ENCODE results near the gene SPATA1. TPM values are rescaled to one million over a fixed set of nuclear protein-coding genes. Genes with fewer than 3 reads are reported as not detected.
A peak's percentile ranks its signal among the peaks of the same experiment; 100 is the strongest.

SPATA1 gene
- total and polyA plus RNA-seq, 9 of the 15 experiments (the other 6 are each of a cell fraction or from before 2014, with no cell fraction given) = 0.79 to 2.9 (median 1.5) TPM

DNA sequence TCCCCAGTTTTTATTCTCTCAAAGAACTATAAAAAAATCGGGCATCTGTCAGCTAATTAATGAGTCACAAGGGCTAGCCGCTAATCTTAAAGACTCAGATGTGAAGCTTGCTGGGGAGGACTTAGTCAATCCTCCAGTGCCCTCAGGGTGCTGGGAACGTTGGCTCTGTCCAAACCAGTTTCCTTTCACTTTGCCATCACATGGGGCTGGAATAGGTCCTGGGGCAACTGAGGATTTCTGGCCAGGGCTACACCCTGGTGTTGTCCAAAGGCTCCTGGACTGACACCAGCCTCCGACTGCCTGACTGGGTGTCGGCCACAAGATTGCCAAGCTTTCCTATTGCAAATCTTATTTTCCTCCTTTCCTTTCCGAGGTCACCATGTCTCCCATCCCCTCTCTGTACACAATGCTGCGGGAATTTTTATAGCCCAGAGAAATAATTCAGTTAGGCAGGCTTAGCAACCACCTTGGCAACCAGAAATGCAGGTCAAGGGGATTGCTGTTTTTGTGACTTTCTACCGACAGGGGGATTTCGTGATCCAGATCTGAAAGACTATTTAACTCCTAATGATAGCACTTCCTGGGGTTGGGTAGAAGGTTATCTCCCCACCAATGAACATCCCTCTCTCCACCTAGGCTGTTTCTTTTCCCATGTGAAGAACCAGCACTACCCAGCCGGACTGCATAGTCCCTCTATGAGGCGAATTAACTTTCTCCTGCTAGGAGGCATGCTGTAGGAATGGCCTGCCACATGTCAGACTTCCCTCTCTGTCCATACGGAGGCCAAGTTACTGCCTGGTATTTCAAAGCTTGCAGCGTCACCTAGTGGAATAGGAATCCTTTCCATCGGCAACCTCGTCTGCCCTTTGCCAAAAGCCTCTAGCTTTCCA lies 98.0 kb downstream of the SPATA1 start (continued):
- TF ChIP-seq CBX3 (IDR thresholded peaks at IDR 0.05; ENCODE audit: borderline replicate concordance in 1 of 2, low read length in 2 of 2) = peak in 1 of 2 experiments; percentile 53; a peak in 2 of 3 replicates
- peak; percentile 16; the same call in 1 of the 2 replicates for TF ChIP-seq TCF3 (CRISPR knock-in tag; IDR thresholded peaks at IDR 0.05)
- TF ChIP-seq SMARCB1 (IDR thresholded peaks at IDR 0.05; ENCODE audit: insufficient read length, low read depth) = no peak
- TF ChIP-seq CEBPG (CRISPR knock-in tag; IDR thresholded peaks at IDR 0.05) = no peak
- TF ChIP-seq CEBPG (tag; conservative IDR thresholded peaks at IDR 0.05 in 1 of 2, IDR thresholded peaks at IDR 0.05 in 1 of 2) = no peak
- TF ChIP-seq, protein P1, sequence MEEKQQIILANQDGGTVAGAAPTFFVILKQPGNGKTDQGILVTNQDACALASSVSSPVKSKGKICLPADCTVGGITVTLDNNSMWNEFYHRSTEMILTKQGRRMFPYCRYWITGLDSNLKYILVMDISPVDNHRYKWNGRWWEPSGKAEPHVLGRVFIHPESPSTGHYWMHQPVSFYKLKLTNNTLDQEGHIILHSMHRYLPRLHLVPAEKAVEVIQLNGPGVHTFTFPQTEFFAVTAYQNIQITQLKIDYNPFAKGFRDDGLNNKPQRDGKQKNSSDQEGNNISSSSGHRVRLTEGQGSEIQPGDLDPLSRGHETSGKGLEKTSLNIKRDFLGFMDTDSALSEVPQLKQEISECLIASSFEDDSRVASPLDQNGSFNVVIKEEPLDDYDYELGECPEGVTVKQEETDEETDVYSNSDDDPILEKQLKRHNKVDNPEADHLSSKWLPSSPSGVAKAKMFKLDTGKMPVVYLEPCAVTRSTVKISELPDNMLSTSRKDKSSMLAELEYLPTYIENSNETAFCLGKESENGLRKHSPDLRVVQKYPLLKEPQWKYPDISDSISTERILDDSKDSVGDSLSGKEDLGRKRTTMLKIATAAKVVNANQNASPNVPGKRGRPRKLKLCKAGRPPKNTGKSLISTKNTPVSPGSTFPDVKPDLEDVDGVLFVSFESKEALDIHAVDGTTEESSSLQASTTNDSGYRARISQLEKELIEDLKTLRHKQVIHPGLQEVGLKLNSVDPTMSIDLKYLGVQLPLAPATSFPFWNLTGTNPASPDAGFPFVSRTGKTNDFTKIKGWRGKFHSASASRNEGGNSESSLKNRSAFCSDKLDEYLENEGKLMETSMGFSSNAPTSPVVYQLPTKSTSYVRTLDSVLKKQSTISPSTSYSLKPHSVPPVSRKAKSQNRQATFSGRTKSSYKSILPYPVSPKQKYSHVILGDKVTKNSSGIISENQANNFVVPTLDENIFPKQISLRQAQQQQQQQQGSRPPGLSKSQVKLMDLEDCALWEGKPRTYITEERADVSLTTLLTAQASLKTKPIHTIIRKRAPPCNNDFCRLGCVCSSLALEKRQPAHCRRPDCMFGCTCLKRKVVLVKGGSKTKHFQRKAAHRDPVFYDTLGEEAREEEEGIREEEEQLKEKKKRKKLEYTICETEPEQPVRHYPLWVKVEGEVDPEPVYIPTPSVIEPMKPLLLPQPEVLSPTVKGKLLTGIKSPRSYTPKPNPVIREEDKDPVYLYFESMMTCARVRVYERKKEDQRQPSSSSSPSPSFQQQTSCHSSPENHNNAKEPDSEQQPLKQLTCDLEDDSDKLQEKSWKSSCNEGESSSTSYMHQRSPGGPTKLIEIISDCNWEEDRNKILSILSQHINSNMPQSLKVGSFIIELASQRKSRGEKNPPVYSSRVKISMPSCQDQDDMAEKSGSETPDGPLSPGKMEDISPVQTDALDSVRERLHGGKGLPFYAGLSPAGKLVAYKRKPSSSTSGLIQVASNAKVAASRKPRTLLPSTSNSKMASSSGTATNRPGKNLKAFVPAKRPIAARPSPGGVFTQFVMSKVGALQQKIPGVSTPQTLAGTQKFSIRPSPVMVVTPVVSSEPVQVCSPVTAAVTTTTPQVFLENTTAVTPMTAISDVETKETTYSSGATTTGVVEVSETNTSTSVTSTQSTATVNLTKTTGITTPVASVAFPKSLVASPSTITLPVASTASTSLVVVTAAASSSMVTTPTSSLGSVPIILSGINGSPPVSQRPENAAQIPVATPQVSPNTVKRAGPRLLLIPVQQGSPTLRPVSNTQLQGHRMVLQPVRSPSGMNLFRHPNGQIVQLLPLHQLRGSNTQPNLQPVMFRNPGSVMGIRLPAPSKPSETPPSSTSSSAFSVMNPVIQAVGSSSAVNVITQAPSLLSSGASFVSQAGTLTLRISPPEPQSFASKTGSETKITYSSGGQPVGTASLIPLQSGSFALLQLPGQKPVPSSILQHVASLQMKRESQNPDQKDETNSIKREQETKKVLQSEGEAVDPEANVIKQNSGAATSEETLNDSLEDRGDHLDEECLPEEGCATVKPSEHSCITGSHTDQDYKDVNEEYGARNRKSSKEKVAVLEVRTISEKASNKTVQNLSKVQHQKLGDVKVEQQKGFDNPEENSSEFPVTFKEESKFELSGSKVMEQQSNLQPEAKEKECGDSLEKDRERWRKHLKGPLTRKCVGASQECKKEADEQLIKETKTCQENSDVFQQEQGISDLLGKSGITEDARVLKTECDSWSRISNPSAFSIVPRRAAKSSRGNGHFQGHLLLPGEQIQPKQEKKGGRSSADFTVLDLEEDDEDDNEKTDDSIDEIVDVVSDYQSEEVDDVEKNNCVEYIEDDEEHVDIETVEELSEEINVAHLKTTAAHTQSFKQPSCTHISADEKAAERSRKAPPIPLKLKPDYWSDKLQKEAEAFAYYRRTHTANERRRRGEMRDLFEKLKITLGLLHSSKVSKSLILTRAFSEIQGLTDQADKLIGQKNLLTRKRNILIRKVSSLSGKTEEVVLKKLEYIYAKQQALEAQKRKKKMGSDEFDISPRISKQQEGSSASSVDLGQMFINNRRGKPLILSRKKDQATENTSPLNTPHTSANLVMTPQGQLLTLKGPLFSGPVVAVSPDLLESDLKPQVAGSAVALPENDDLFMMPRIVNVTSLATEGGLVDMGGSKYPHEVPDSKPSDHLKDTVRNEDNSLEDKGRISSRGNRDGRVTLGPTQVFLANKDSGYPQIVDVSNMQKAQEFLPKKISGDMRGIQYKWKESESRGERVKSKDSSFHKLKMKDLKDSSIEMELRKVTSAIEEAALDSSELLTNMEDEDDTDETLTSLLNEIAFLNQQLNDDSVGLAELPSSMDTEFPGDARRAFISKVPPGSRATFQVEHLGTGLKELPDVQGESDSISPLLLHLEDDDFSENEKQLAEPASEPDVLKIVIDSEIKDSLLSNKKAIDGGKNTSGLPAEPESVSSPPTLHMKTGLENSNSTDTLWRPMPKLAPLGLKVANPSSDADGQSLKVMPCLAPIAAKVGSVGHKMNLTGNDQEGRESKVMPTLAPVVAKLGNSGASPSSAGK (IDR thresholded peaks at IDR 0.05) = peak; percentile 87
- TF ChIP-seq, protein P2, sequence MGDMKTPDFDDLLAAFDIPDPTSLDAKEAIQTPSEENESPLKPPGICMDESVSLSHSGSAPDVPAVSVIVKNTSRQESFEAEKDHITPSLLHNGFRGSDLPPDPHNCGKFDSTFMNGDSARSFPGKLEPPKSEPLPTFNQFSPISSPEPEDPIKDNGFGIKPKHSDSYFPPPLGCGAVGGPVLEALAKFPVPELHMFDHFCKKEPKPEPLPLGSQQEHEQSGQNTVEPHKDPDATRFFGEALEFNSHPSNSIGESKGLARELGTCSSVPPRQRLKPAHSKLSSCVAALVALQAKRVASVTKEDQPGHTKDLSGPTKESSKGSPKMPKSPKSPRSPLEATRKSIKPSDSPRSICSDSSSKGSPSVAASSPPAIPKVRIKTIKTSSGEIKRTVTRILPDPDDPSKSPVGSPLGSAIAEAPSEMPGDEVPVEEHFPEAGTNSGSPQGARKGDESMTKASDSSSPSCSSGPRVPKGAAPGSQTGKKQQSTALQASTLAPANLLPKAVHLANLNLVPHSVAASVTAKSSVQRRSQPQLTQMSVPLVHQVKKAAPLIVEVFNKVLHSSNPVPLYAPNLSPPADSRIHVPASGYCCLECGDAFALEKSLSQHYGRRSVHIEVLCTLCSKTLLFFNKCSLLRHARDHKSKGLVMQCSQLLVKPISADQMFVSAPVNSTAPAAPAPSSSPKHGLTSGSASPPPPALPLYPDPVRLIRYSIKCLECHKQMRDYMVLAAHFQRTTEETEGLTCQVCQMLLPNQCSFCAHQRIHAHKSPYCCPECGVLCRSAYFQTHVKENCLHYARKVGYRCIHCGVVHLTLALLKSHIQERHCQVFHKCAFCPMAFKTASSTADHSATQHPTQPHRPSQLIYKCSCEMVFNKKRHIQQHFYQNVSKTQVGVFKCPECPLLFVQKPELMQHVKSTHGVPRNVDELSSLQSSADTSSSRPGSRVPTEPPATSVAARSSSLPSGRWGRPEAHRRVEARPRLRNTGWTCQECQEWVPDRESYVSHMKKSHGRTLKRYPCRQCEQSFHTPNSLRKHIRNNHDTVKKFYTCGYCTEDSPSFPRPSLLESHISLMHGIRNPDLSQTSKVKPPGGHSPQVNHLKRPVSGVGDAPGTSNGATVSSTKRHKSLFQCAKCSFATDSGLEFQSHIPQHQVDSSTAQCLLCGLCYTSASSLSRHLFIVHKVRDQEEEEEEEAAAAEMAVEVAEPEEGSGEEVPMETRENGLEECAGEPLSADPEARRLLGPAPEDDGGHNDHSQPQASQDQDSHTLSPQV (IDR thresholded peaks at IDR 0.05) = 0 out of 2 replicates have a peak, but pooled peaks have one; percentile 52
- TF ChIP-seq TAF1 (IDR thresholded peaks at IDR 0.05; ENCODE audit: control insufficient read depth, extremely low read depth, insufficient read depth, low read length, severe bottlenecking) = no peak
- no peak for TF ChIP-seq LCOR (CRISPR knock-in tag; IDR thresholded peaks at IDR 0.05)
- 0 out of 2 replicates have a peak, but pooled peaks have one; percentile 41 for TF ChIP-seq RNF2 (IDR thresholded peaks at IDR 0.05)
